ENCODE measurements around the gene UFL1.

The UFL1 gene

GRCh38 chr6:96571551-96571950, 49.9 kb downstream of the UFL1 start:
- DNase-seq (ENCODE audit: low read depth, low spot score): no peak

GRCh38 chr6:96575359-96575758, 53.8 kb downstream of the UFL1 start:
- DNase-seq (ENCODE audit: low read depth, low spot score): no peak

- DNase-seq (ENCODE audit: low read depth, low spot score): no peak
Measured at GRCh38 chr6:96576221-96576620, 54.6 kb downstream of the UFL1 start.

GRCh38 chr6:96582021-96582420, 60.4 kb downstream of the UFL1 start:
- no peak for DNase-seq (ENCODE audit: low read depth, low spot score)

GRCh38 chr6:96582436-96582835, 60.8 kb downstream of the UFL1 start:
- no peak for DNase-seq (ENCODE audit: low read depth, low spot score)

- no peak for DNase-seq (ENCODE audit: low read depth, low spot score)
Measured at GRCh38 chr6:96604420-96604819, 82.8 kb downstream of the UFL1 start.
